NCI-H1694 (cell line): ENCODE data around the gene CD34.

ENCODE experiments used
- DNase-seq: peaks from one replicate; lab custom pipeline; 2025; lab: John Stamatoyannopoulos, UW

CD34 gene

GRCh38 chr1:207873055-207873890 lies 37.7 kb downstream of the CD34 start:
- DNase-seq, result no peak

DNA sequence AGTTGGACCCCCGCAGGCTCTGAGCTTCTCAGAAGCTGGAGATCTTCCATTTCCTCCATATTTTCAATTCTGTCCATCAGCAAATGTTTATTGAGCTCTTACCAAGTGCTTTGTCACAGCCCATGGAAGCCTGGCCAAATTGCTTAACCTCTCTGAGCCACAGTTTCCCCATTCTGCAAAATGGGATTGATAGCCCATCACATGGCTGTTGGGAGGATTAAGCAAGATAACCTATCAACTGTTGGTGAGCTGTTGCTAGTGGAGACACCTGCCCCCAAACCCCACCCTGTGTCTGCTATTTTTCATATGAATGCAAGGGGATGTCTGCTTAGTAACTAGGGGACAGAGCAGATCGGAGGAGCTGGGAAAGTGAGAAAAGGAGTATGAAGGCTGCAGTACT lies 38.3 kb downstream of the CD34 start:
- DNase-seq, result no peak

DNA sequence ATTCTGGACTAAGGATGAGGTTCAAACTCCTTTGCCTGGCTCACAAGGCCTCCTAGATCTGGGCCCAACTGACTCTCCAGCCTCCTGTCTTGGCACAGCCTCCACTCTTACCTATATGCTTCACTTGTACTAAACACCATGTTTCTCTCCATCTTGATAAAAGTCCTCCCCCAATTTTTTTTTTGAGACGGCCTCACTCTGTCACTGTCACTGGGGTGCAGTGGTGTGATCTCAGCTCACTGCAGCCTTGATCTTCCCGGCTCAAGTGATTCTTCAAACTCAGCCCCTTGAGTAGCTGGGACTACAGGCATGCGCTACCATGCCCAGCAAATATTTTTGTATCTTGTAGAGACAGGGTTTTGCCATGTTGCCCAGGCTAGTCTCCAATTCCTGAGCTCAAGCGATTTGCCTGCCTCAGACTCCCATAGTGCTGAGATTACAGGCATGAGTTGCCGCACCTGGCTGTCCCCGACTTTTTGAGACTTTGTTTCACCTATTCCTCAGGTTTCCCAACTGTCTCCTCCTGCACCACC lies 39.7 kb downstream of the CD34 start:
- no peak for DNase-seq

DNA sequence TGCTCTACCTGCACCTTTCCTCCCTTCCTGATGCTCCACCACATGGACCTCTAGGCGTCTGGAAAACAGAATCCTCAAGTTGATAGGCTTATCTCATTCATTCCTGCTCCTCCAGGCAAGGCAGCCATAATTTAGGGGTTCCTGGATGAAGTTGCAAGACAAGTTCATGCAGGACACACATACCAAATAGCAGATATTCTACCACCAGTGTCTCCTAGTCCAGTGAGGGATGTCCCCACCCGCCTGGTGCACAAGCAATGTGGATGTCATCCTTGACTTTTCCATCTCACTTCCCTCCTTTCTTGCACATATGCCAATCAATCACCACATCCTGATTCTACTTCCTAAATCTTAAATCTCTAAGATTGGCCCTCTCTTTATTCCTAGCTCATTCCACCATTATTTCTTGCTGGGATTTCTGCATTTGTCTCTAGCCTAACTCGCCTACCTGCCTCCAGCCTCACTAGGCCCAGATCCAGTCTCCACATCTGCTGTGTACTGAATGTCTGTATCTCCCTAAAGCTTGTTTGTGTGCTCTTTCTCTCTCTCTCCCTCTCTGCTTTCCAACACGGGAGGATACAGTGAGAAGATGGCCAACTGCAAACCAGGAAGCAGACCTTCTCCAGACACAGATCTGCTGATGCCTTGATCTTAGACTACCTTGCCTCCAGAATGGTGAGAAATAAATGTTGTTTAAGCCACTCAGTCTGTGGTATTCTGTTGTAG lies 40.5 kb downstream of the CD34 start:
- DNase-seq, result no peak

GRCh38 chr1:207869859-207870258 lies 41.1 kb downstream of the CD34 start:
- no peak for DNase-seq

- peak; percentile 23 for DNase-seq
These were observed 41.9 kb downstream of the CD34 start for GRCh38 chr1:207868774-207869721.

GRCh38 chr1:207868251-207868773 lies 42.6 kb downstream of the CD34 start:
- DNase-seq, result no peak

DNA sequence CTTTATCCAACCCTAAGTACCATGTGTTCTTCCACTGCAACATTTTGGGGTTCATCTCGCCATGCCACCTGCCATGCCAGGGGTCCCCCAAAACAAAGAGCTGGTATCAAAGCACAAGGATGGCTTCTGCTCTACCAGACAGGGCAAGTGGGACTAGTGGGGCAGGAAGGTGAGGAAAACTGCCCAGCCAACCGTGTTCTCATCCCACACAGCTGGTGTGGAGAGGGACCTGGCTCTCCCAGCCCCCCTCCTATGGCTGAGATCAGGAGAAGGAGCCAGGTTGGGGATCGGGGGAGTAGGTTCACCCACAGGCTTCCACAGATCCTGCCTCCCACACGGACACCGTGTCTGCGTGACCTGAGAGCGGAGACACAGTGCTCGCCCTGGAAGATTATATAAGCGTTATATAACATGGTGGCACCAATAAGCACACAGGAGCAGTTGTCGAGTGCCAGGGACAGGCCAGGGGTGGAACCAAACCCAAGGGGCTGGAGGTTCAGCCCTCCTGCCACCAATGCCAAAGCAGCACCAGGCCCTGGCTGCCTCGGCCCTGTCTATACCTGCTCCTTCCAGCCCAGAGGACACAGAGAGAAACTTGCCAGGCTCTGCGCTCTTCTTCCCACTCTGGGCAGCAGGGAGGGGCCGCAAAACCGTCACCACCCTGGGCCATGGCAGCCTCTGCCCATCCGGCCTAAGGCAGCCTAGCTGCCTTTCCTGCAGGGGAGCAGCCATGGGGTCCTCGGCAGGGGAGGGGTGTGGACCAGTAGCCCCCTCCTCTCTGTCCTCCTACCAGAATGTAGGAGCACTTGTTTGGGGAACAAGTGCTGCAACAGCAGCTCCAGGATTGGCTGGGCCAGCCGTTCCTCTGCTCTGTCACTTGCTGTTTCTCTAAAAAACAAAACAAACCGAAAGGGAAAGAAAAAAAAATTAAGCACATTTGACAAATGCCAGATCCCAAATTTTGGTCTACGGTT lies 43.5 kb downstream of the CD34 start:
- DNase-seq, result no peak

GRCh38 chr1:207866471-207867135 lies 44.3 kb downstream of the CD34 start:
- DNase-seq, result no peak

- DNase-seq, result no peak
These were observed 46.9 kb downstream of the CD34 start for GRCh38 chr1:207863893-207864535.

GRCh38 chr1:207862241-207862787 lies 48.6 kb downstream of the CD34 start:
- DNase-seq, result no peak

GRCh38 chr1:207861442-207862177 lies 49.3 kb downstream of the CD34 start:
- no peak for DNase-seq

DNA sequence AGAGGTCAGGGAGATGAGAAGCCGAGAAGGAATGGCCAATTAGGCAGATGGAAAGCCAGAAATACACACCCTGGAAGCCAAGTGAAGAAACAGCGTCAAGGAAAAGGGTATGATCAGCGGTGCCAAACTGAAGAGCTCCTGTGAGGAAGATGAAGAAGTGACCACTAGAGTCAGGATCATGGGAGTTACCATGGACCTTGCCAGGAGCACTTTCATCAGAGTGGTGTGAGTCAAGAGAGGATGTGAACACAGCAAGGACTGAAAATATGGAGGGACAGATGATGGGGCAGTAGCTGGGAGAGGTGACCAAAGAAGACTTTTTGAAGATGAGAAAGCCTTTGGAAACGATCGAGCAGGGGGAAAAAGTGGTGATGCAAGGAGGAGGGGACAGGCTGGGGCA lies 50.4 kb downstream of the CD34 start:
- DNase-seq, result no peak

DNA sequence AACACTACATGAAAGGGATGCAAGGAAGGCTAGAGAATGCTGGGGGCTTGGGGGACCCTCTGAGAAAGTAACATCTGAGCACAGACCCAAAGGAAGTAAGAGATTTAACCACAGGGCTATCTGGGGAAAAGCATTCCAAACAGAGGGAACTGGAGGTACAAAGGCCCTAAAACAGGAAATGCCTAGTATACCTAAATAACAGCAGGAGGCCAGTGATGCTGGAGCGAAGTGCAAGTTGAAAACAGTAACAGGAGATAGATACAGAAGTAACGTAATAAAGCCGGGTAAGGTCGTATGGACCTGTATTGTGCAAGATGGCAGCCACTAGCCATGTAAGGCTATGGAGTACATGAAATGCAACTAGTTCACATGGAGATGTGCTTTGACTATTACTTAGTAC lies 52.1 kb downstream of the CD34 start:
- no peak for DNase-seq

DNA sequence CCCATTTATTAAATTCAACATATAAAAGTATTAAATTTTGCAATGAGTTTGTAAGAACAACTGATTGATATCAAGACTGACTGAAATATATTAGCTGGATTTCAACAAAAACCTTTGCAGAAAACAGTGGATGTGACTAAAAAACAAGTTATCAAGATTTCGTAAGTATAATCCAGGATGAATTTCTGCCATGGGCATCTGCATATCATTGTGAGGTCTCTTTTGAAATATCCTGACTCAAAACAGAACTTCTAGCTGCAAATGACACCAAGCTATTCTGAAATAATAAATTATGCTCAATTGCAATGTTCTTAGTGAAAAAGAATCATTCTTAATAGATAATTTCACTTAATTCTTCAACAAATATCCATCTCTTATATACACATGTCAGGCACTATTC lies 52.6 kb downstream of the CD34 start:
- no peak for DNase-seq

DNA sequence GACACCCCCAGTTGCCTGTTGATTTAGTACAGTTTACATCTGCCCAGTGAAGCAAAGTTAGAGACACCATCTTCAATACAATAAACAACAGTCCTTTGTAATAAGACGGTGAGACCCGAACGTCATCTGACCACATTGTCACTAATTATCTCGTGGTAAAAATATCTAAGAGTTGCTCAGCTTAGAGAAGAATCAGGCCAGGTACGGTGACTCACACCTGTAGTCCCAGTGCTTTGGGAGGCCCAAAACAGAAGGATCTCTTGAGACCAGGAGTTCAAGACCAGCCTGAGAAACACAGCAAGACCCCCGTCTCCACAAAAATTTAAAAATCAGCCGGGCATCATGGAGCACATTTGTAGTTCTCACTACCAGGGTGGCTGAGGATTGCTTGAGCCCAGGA lies 53.5 kb downstream of the CD34 start:
- DNase-seq, result no peak

DNA sequence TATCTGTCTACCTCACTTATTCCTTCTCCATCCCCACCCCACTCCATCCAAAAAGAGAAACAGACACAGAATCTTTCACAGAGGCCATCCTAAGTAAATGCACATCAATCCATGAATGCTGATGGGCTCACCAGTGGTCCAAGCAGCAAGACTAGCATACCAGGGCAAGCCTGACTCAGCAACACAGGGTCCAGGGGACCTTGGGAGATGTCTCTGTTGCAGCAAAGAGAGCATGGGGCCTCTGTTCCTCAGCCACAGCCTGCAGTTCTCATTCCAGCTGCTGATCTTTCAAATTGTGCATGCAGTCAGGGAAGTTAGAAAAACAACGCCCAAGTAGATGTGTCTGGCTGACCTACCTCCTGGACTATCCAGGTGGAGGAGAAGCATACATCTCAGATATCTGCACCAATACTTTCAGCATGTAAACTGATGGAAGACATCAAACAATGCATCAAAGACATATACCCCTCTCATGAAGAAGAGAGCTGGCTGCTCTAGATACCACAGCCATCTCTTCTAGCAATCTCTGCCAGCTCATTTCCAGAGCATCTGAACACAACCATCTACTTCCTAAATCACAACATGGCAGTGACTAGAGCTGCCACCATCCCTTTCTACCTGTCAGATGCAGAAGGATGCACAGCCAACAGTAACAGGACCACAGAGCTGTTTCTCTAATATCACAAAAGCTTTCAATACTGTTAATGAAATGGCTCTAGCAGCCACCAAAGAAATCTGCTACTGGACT lies 54.5 kb downstream of the CD34 start:
- DNase-seq, result no peak

- no peak for DNase-seq
These were observed 56.9 kb downstream of the CD34 start for GRCh38 chr1:207854001-207854400.
